Measurements from ENCODE around the gene PLCH1.

Gene PLCH1

GRCh38 chr3:155607761-155608160, 137.1 kb downstream of the PLCH1 start:
- H3K9ac ChIP-seq (ENCODE audit: low read length) = no peak overlapping the region
- no peaks in the 10 kb centered on the region for H3K79me2 ChIP-seq (ENCODE audit: insufficient read depth, low read length)
- no peaks in the 10 kb centered on the region for H4K20me1 ChIP-seq (ENCODE audit: insufficient read depth, low read length)
- no peak overlapping the region for H2AFZ ChIP-seq (ENCODE audit: low read length)
- H3K4me1 ChIP-seq (ENCODE audit: insufficient read depth, low read length, severe bottlenecking) = peaks cover 32% of the 10 kb centered on the region
- no peaks in the 10 kb centered on the region; the same call in 1 of the 2 replicates for H3K9me3 ChIP-seq (ENCODE audit: low read length)
- no peaks in the 10 kb centered on the region for H3K36me3 ChIP-seq (ENCODE audit: insufficient read depth, low read length)
- H3K4me2 ChIP-seq (ENCODE audit: low read length) = no peak overlapping the region
- no peak for TF ChIP-seq CTCF (IDR thresholded peaks at IDR 0.05; ENCODE audit: low read length)
- TF ChIP-seq EZH2 (IDR thresholded peaks at IDR 0.05; ENCODE audit: borderline replicate concordance, low read length) = no peak
- no peaks in the 10 kb centered on the region for H3F3A ChIP-seq (ENCODE audit: insufficient read depth, low read length)
- no peaks in the 10 kb centered on the region for H3K9me2 ChIP-seq (ENCODE audit: low read depth, low read length)
- H3K4me3 ChIP-seq (ENCODE audit: low read depth, low read length, poor library complexity, severe bottlenecking) = no peak overlapping the region
- no peak overlapping the region for H3K27ac ChIP-seq (ENCODE audit: low read depth, low read length, poor library complexity, severe bottlenecking)
- no peaks in the 10 kb centered on the region for H3K27me3 ChIP-seq (ENCODE audit: insufficient read depth, low read length)

- Histone ChIP-seq H3K79me2 (ENCODE audit: insufficient read depth, low read length) (no peaks in the 10 kb centered on the region), H3K27ac (ENCODE audit: low read depth, low read length, poor library complexity, severe bottlenecking) (no peak overlapping the region), H3F3A (ENCODE audit: insufficient read depth, low read length) (no peaks in the 10 kb centered on the region), H3K36me3 (ENCODE audit: insufficient read depth, low read length) (no peaks in the 10 kb centered on the region), H3K4me1 (ENCODE audit: insufficient read depth, low read length, severe bottlenecking) (peaks cover 38% of the 10 kb centered on the region), H3K4me2 (ENCODE audit: low read length) (no peak overlapping the region), H3K4me3 (ENCODE audit: low read depth, low read length, poor library complexity, severe bottlenecking) (no peak overlapping the region), H2AFZ (ENCODE audit: low read length) (no peak overlapping the region), H4K20me1 (ENCODE audit: insufficient read depth, low read length) (no peaks in the 10 kb centered on the region), H3K27me3 (ENCODE audit: insufficient read depth, low read length) (no peaks in the 10 kb centered on the region), H3K9ac (ENCODE audit: low read length) (no peak overlapping the region), H3K9me3 (ENCODE audit: low read length) (no peaks in the 10 kb centered on the region; the same call in 1 of the 2 replicates), H3K9me2 (ENCODE audit: low read depth, low read length) (no peaks in the 10 kb centered on the region)
- TF ChIP-seq EZH2 (IDR thresholded peaks at IDR 0.05; ENCODE audit: borderline replicate concordance, low read length) = no peak
- no peak for TF ChIP-seq CTCF (IDR thresholded peaks at IDR 0.05; ENCODE audit: low read length)
Observed at GRCh38 chr3:155605571-155605970, 139.3 kb downstream of the PLCH1 start.

- TF ChIP-seq CTCF (IDR thresholded peaks at IDR 0.05; ENCODE audit: low read length) (peak; percentile 25; the same call in 1 of the 2 replicates), EZH2 (IDR thresholded peaks at IDR 0.05; ENCODE audit: borderline replicate concordance, low read length) (no peak)
- H4K20me1 ChIP-seq (ENCODE audit: insufficient read depth, low read length) = no peaks in the 10 kb centered on the region
- no peaks in the 10 kb centered on the region for H3K79me2 ChIP-seq (ENCODE audit: insufficient read depth, low read length)
- H3K27ac ChIP-seq (ENCODE audit: low read depth, low read length, poor library complexity, severe bottlenecking) = no peak overlapping the region
- peaks cover 38% of the 10 kb centered on the region for H3K4me1 ChIP-seq (ENCODE audit: insufficient read depth, low read length, severe bottlenecking)
- no peaks in the 10 kb centered on the region for H3K27me3 ChIP-seq (ENCODE audit: insufficient read depth, low read length)
- H3K4me3 ChIP-seq (ENCODE audit: low read depth, low read length, poor library complexity, severe bottlenecking) = no peak overlapping the region
- no peak overlapping the region for H3K9ac ChIP-seq (ENCODE audit: low read length)
- H3K9me3 ChIP-seq (ENCODE audit: low read length) = no peaks in the 10 kb centered on the region; the same call in 1 of the 2 replicates
- H3K4me2 ChIP-seq (ENCODE audit: low read length) = no peak overlapping the region
- no peaks in the 10 kb centered on the region for H3K9me2 ChIP-seq (ENCODE audit: low read depth, low read length)
- no peaks in the 10 kb centered on the region for H3F3A ChIP-seq (ENCODE audit: insufficient read depth, low read length)
- no peak overlapping the region for H2AFZ ChIP-seq (ENCODE audit: low read length)
- H3K36me3 ChIP-seq (ENCODE audit: insufficient read depth, low read length) = no peaks in the 10 kb centered on the region
Observed at GRCh38 chr3:155604967-155605366, 139.9 kb downstream of the PLCH1 start.
